IMR-90 (cell line): ENCODE results near the gene SEPTIN10.

Experiments used
- BHLHE40 ChIP-seq: fragments of 150-350 bp; IDR thresholded peaks from 2 replicates; pipeline ENCODE4 v1.6.1; 2016; ENCODE audit warnings: mild to moderate bottlenecking, low read depth, low read length
- CEBPB ChIP-seq: IDR thresholded peaks from 2 replicates; pipeline ENCODE4 v1.6.1; 2012; ENCODE audit warnings: low read depth, low read length, improper control_type of control experiment
- CTCF ChIP-seq: conservative IDR thresholded peaks from 2 replicates; pipeline ENCODE4 v1.5.1; 2012; ENCODE audit warnings: mild to moderate bottlenecking, low read depth, low read length, improper control_type of control experiment
- ELK1 ChIP-seq: fragments of 150-350 bp; IDR thresholded peaks from 2 replicates; pipeline ENCODE4 v1.6.1; 2016; ENCODE audit warnings: low read depth, mild to moderate bottlenecking, low read length, moderate library complexity, borderline replicate concordance
- FOS ChIP-seq: fragments of 150-350 bp; IDR thresholded peaks from 2 replicates; pipeline ENCODE4 v1.6.1; 2016; ENCODE audit warnings: low read depth, low read length
- MAFK ChIP-seq: IDR thresholded peaks from 2 replicates; pipeline ENCODE4 v1.6.1; 2012; ENCODE audit warnings: low read depth, low read length, improper control_type of control experiment
- MAZ ChIP-seq: IDR thresholded peaks from 2 replicates; pipeline ENCODE4 v1.6.1; 2012; ENCODE audit warnings: low read depth, mild to moderate bottlenecking, low read length, improper control_type of control experiment, moderate library complexity, borderline replicate concordance
- POLR2A ChIP-seq: IDR thresholded peaks from 2 replicates; pipeline ENCODE4 v1.6.1; 2012; ENCODE audit warnings: mild to moderate bottlenecking, low read depth, low read length
- RAD21 ChIP-seq: IDR thresholded peaks from 2 replicates; pipeline ENCODE4 v1.6.1; 2012; ENCODE audit warnings: low read length, improper control_type of control experiment
- RCOR1 ChIP-seq: IDR thresholded peaks from 2 replicates; pipeline ENCODE4 v1.6.1; 2012; ENCODE audit warnings: mild to moderate bottlenecking, low read length, improper control_type of control experiment; ENCODE audit not compliant: insufficient replicate concordance
- RFX5 ChIP-seq: IDR thresholded peaks from 2 replicates; pipeline ENCODE4 v1.8.0; 2012; ENCODE audit warnings: low read depth, mild to moderate bottlenecking, low read length, moderate library complexity
- SMC3 ChIP-seq: fragments of 150-350 bp; IDR thresholded peaks from 2 replicates; pipeline ENCODE4 v1.6.1; 2016; ENCODE audit warnings: low read depth, mild to moderate bottlenecking, antibody characterized with exemption, low read length, moderate library complexity
- USF2 ChIP-seq: fragments of 150-350 bp; IDR thresholded peaks from 2 replicates; pipeline ENCODE4 v1.6.1; 2017; ENCODE audit warnings: mild to moderate bottlenecking, antibody characterized with exemption, low read length, low read depth

GRCh38 chr2:109644571-109645275, 31.0 kb upstream of the SEPTIN10 start:
- TF ChIP-seq POLR2A = no peak
- no peak for TF ChIP-seq CEBPB
- TF ChIP-seq CTCF = no peak
- no peak for TF ChIP-seq RFX5
- no peak for TF ChIP-seq ELK1
- no peak for TF ChIP-seq SMC3
- TF ChIP-seq USF2 = no peak
- no peak for TF ChIP-seq BHLHE40
- no peak for TF ChIP-seq RAD21
- no peak for TF ChIP-seq RCOR1
- no peak for TF ChIP-seq FOS
- TF ChIP-seq MAZ = no peak
- no peak for TF ChIP-seq MAFK
